Keratinocyte (primary cell): ENCODE results near the gene NTNG1. TPM values are rescaled to one million over a fixed set of nuclear protein-coding genes. Genes with fewer than 3 reads are reported as not detected.

Source experiments
- DNase-seq: peaks from one replicate; pipeline ENCODE4 v3.0.0-alpha.2; 2011; ENCODE audit warnings: low read depth, missing footprints, low spot score
- FAIRE-seq: peaks from 2 replicates; lab custom pipeline; 2011; peaks lifted over from hg19 to GRCh38; lab: Jason Lieb, UNC
- H2AFZ ChIP-seq: 2 replicates; pipeline ENCODE4 v1.6.0; 2012; ENCODE audit warnings: low read length, control low read depth, inconsistent platforms; ENCODE audit not compliant: control insufficient read depth
- H3K27ac ChIP-seq: 2 replicates; pipeline ENCODE4 v1.5.1; 2011; ENCODE audit warnings: low read length; ENCODE audit not compliant: control insufficient read depth, insufficient read depth
- H3K27me3 ChIP-seq: 3 replicates; pipeline ENCODE4 v1.6.0; 2011; ENCODE audit warnings: low read length; ENCODE audit not compliant: control insufficient read depth, insufficient read depth; ENCODE audit errors: extremely low read depth
- H3K36me3 ChIP-seq, 2 experiments: 2 replicates in 1 of 2; 3 replicates in 1 of 2; pipeline ENCODE4 v1.5.1; 2011; ENCODE audit warnings: low read length in 2 of 2, mild to moderate bottlenecking in 1 of 2; ENCODE audit not compliant: control insufficient read depth in 2 of 2, insufficient read depth in 2 of 2; ENCODE audit errors: extremely low read depth in 1 of 2
- H3K4me1 ChIP-seq: 3 replicates; pipeline ENCODE4 v1.5.1; 2011; ENCODE audit warnings: low read length; ENCODE audit not compliant: control insufficient read depth, insufficient read depth; ENCODE audit errors: extremely low read depth
- H3K4me2 ChIP-seq: 3 replicates; pipeline ENCODE4 v1.6.0; 2011; ENCODE audit warnings: low read depth, low read length; ENCODE audit not compliant: control insufficient read depth, insufficient read depth; ENCODE audit errors: extremely low read depth
- H3K4me3 ChIP-seq, 3 experiments: fragments of 200-600 bp in 1 of 3; sonication (generic) in 1 of 3; 2 replicates in 2 of 3; 3 replicates in 1 of 3; pipeline ENCODE4 v1.5.1; 2011 to 2016; ENCODE audit warnings: low read length in 3 of 3, mild to moderate bottlenecking in 3 of 3, control low read depth in 2 of 3, inconsistent platforms in 1 of 3, low read depth in 1 of 3, mixed read lengths in 1 of 3, mixed run types in 1 of 3, moderate library complexity in 1 of 3; ENCODE audit not compliant: control insufficient read depth in 2 of 3, insufficient read depth in 2 of 3; ENCODE audit errors: extremely low read depth in 1 of 3
- H3K79me2 ChIP-seq: 2 replicates; pipeline ENCODE4 v1.6.0; 2012; ENCODE audit warnings: low read length; ENCODE audit not compliant: control insufficient read depth, insufficient read depth
- H3K9ac ChIP-seq: 3 replicates; pipeline ENCODE4 v1.6.0; 2011; ENCODE audit warnings: low read length; ENCODE audit not compliant: control insufficient read depth, insufficient read depth; ENCODE audit errors: extremely low read depth
- H3K9me1 ChIP-seq: 3 replicates; pipeline ENCODE4 v1.6.0; 2011; ENCODE audit warnings: low read length; ENCODE audit not compliant: control insufficient read depth, insufficient read depth; ENCODE audit errors: extremely low read depth
- H3K9me3 ChIP-seq: 2 replicates; pipeline ENCODE4 v1.5.1; 2012; ENCODE audit warnings: low read depth, low read length; ENCODE audit not compliant: control insufficient read depth
- H4K20me1 ChIP-seq: 3 replicates; pipeline ENCODE4 v1.6.0; 2011; ENCODE audit warnings: low read length; ENCODE audit not compliant: control insufficient read depth, insufficient read depth; ENCODE audit errors: extremely low read depth
- CTCF ChIP-seq, 3 experiments: IDR thresholded peaks in 1 of 3; conservative IDR thresholded peaks in 1 of 3; optimal IDR thresholded peaks in 1 of 3; 2 replicates in 2 of 3; 3 replicates in 1 of 3; pipeline versions ENCODE3 to v1.5.1; 2011; ENCODE audit warnings: low read length in 3 of 3, mild to moderate bottlenecking in 3 of 3, moderate library complexity in 2 of 3, control low read depth in 1 of 3, inconsistent platforms in 1 of 3; ENCODE audit not compliant: insufficient read depth in 2 of 3; ENCODE audit errors: extremely low read depth in 1 of 3
- EZH2 ChIP-seq: IDR thresholded peaks from one replicate; pipeline ENCODE4 v1.6.1; 2012; ENCODE audit warnings: inconsistent platforms, mild to moderate bottlenecking, low read length, moderate library complexity
- dilution Hi-C: fragments of 300-500 bp; cut with MboI; formaldehyde crosslinking; loops from one replicate; pipeline ENCODE4 v1.7.0; 2020; ENCODE audit warnings: low sequenced_read_pairs; ENCODE audit not compliant: extremely low pct_ligation_motif_present
- polyA plus RNA-seq, 5 experiments: library from polyadenylated mRNA; depleted of rRNA in 3 of 5; stranded (reverse) in 3 of 5; stranded (forward) in 1 of 5; unstranded in 1 of 5; fragments of >200 nt; gene quantifications; 1 replicate in 1 of 5; 2 replicates in 3 of 5; 3 replicates in 1 of 5; pipeline versions ENCODE4 v1.2.1 to v1.2.3, GENCODE V29; 2011 to 2012; ENCODE audit warnings: missing spikeins in 2 of 5, low read depth in 1 of 5, low replicate concordance in 1 of 5

The NTNG1 gene
- polyA plus RNA-seq, 1 donor (not counting 4 experiments of a cell fraction or from before 2014, with no cell fraction given): 8.1 TPM

GRCh38 chr1:107327446-107327845 is 186.6 kb downstream of the NTNG1 start:
- Histone ChIP-seq H4K20me1 (no peaks in the 10 kb centered on the region), H3K9ac (no peak overlapping the region), H3K79me2 (no peaks in the 10 kb centered on the region), H3K9me1 (no peaks in the 10 kb centered on the region), H3K27ac (no peak overlapping the region), H3K36me3 (no peaks in the 10 kb centered on the region), H3K4me2 (peak overlapping the region; percentile 45), H3K4me3 (no peak overlapping the region), H3K4me1 (peaks cover 9% of the 10 kb centered on the region), H2AFZ (no peak overlapping the region), H3K27me3 (no peaks in the 10 kb centered on the region), H3K9me3 (no peaks in the 10 kb centered on the region)
- no peak for FAIRE-seq
- DNase-seq: no peak
- TF ChIP-seq CTCF (optimal IDR thresholded peaks at IDR 0.05 in 1 of 3, IDR thresholded peaks at IDR 0.05 in 1 of 3, conservative IDR thresholded peaks at IDR 0.05 in 1 of 3; ENCODE audit: extremely low read depth in 1 of 3, insufficient read depth in 2 of 3, low read length in 3 of 3) (no peak), EZH2 (no peak)
- dilution Hi-C loops: no loop called here

GRCh38 chr1:107328087-107328486 is 187.2 kb downstream of the NTNG1 start:
- TF ChIP-seq CTCF (optimal IDR thresholded peaks at IDR 0.05 in 1 of 3, IDR thresholded peaks at IDR 0.05 in 1 of 3, conservative IDR thresholded peaks at IDR 0.05 in 1 of 3; ENCODE audit: extremely low read depth in 1 of 3, insufficient read depth in 2 of 3, low read length in 3 of 3) (no peak), EZH2 (no peak)
- H4K20me1 ChIP-seq: no peaks in the 10 kb centered on the region
- H3K36me3 ChIP-seq: no peaks in the 10 kb centered on the region
- no peak overlapping the region for H3K9ac ChIP-seq
- H3K4me2 ChIP-seq: no peak overlapping the region
- H2AFZ ChIP-seq: no peak overlapping the region
- H3K79me2 ChIP-seq: no peaks in the 10 kb centered on the region
- no peaks in the 10 kb centered on the region for H3K9me3 ChIP-seq
- H3K27ac ChIP-seq: no peak overlapping the region
- H3K9me1 ChIP-seq: no peaks in the 10 kb centered on the region
- no peak for DNase-seq
- no peak for FAIRE-seq
- no peaks in the 10 kb centered on the region for H3K27me3 ChIP-seq
- H3K4me1 ChIP-seq: peaks cover 9% of the 10 kb centered on the region
- no peak overlapping the region for H3K4me3 ChIP-seq
- dilution Hi-C loops: no loop called here
